Frontal cortex (tissue), 4 donors: ENCODE data around the gene ZNF148. TPM values are rescaled to one million over a fixed set of nuclear protein-coding genes. Genes with fewer than 3 reads are reported as not detected.

Experiments
- DNase-seq, 2 donors: peaks; one replicate each; pipeline ENCODE4 v3.0.0; 2012; ENCODE audit warnings: low spot score in 2 of 2
- FAIRE-seq: peaks from 2 replicates; lab custom pipeline; 2012; peaks lifted over from hg19 to GRCh38; lab: Jason Lieb, UNC
- total RNA-seq: library from RNA; depleted of rRNA; stranded (reverse); fragments of >200 nt; gene quantifications from one replicate; pipeline ENCODE4 v1.2.3, GENCODE V29; 2014
- donor health status: control.
- donor health status: control.
- donor health status: control.

ZNF148 gene
- total RNA-seq, 1 donor from 2014 or later = 106 TPM

GRCh38 chr3:125194849-125195601 is 180.1 kb downstream of the ZNF148 start:
- FAIRE-seq = no peak
- no peak for DNase-seq

GRCh38 chr3:125194061-125194848 is 180.9 kb downstream of the ZNF148 start:
- no peak for FAIRE-seq
- no peak for DNase-seq

- FAIRE-seq = no peak
Measured at GRCh38 chr3:125192190-125193035, 182.7 kb downstream of the ZNF148 start.

GRCh38 chr3:125191730-125192129 is 183.4 kb downstream of the ZNF148 start:
- DNase-seq = no peak
- FAIRE-seq = no peak

More at GRCh38 chr3:125192190-125193035, 182.7 kb downstream of the ZNF148 start:
- no peak for DNase-seq

- no peak for DNase-seq
- FAIRE-seq = no peak
Measured at GRCh38 chr3:125191256-125191655, 183.9 kb downstream of the ZNF148 start.

GRCh38 chr3:125190786-125191185 is 184.3 kb downstream of the ZNF148 start:
- FAIRE-seq (no peak), DNase-seq (no peak)

- no peak for DNase-seq
- no peak for FAIRE-seq
Measured at GRCh38 chr3:125189378-125190165, 185.6 kb downstream of the ZNF148 start.

- no peak for DNase-seq
- no peak for FAIRE-seq
Measured at GRCh38 chr3:125188955-125189354, 186.2 kb downstream of the ZNF148 start.

- no peak for FAIRE-seq
- no peak for DNase-seq
Measured at GRCh38 chr3:125187599-125187910, 187.6 kb downstream of the ZNF148 start.

- DNase-seq (no peak), FAIRE-seq (no peak)
Measured at GRCh38 chr3:125186800-125187598, 188.1 kb downstream of the ZNF148 start.

GRCh38 chr3:125186261-125186787 is 188.8 kb downstream of the ZNF148 start:
- no peak for FAIRE-seq
- peak in 1 of 2 donors; percentile 36 for DNase-seq

- FAIRE-seq (no peak), DNase-seq (no peak)
Measured at GRCh38 chr3:125185805-125186204, 189.3 kb downstream of the ZNF148 start.

GRCh38 chr3:125179884-125180240 is 195.3 kb downstream of the ZNF148 start:
- DNase-seq (no peak), FAIRE-seq (no peak)

GRCh38 chr3:125179143-125179883 is 195.8 kb downstream of the ZNF148 start:
- no peak for FAIRE-seq

GRCh38 chr3:125177746-125178145 is 197.4 kb downstream of the ZNF148 start:
- FAIRE-seq = no peak
- DNase-seq = no peak

More at GRCh38 chr3:125179143-125179883, 195.8 kb downstream of the ZNF148 start:
- DNase-seq = no peak
